Thoracic aorta endothelial cell (primary cell): ENCODE measurements around the gene DPRX. TPM values are rescaled to one million over a fixed set of nuclear protein-coding genes. Genes with fewer than 3 reads are reported as not detected.

Experiments
- small RNA-seq: library from RNA; depleted of rRNA; stranded (forward); fragments of <200 nt; gene quantifications from one replicate; pipeline ENCODE3, GENCODE V24; 2012
- total RNA-seq: library from RNA; depleted of rRNA; stranded (reverse); fragments of >200 nt; gene quantifications from 2 replicates; pipeline ENCODE4 v1.2.3, GENCODE V29; 2012

DPRX gene
- not detected in 2 replicates for total RNA-seq

DNA sequence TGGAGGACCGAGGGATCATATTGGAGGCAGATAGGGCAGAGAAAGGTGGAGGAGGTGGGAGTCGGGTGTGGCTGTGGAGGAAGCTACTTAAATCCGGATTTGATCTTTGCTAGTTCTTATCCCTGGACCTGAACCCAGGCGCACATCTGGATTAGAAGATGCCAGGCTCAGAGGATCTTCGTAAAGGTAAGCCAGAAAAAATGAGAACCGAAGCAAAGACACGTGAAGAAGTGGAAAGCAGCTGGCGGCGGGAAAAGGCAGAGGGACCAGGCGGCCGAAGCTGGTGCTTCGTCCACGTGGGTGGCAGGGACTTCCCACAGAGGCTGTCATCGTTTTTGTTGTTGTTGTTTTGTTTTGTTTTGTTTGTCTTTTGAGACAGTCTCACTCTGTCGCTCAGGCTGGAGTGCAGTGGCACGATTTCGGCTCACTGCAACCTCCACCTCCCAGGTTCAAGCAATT, at the start of gene DPRX:
TSS of gene DPRX (plus strand) at position 51 of the 459 bp plus-strand sequence. CDS start at position 159, 108 bp downstream.

Small RNAs within 50 kb of the gene (small RNA-seq; reads per million reads assigned to genes)
- 1.3 reads per million, percentile 30 among the genes with 10 or more reads in this experiment for gene MIR1323
- gene MIR498: not detected
- gene MIR512-1: not detected
- not detected for gene MIR512-2
- gene MIR515-1: not detected
- gene MIR515-2: not detected
- not detected for gene MIR519C
- not detected for gene MIR519E
- not detected for gene MIR520E
- gene RNU6-698P: not detected

Other genes with a start within 250 kb of the DPRX start
- gene ZNF765, start 236.8 kb upstream of the DPRX start, total RNA-seq: 11.4 and 11.9 TPM in 2 replicates
- 11.3 and 12.5 TPM in 2 replicates for gene ZNF761, start 200.0 kb upstream of the DPRX start, total RNA-seq
- gene ZNF813, start 164.3 kb upstream of the DPRX start, total RNA-seq: 3.3 and 3.6 TPM in 2 replicates
- gene ZNF331, start 93.9 kb upstream of the DPRX start, total RNA-seq: 8.2 and 10.2 TPM in 2 replicates
- 0.13 and 0.93 TPM in 2 replicates for gene NLRP12, start 192.3 kb downstream of the DPRX start, total RNA-seq
- gene MYADM, start 235.9 kb downstream of the DPRX start, total RNA-seq: 27.4 and 34.5 TPM in 2 replicates